BE2C (cell line): ENCODE measurements around the gene C16orf86.

Experiments used
- DNase-seq: peaks from one replicate; pipeline ENCODE4 v3.0.0-alpha.2; 2020
- H3K27me3 ChIP-seq: fragments of 250-450 bp; sonication (Bioruptor Pico); 2 replicates; pipeline ENCODE4 v1.5.1; 2020; ENCODE audit warnings: mild to moderate bottlenecking
- H3K36me3 ChIP-seq: fragments of 250-450 bp; sonication (Bioruptor Pico); 2 replicates; pipeline ENCODE4 v1.5.1; 2020; ENCODE audit warnings: mild to moderate bottlenecking
- H3K4me1 ChIP-seq: fragments of 250-450 bp; sonication (Bioruptor Pico); 2 replicates; pipeline ENCODE4 v1.5.1; 2020
- H3K4me3 ChIP-seq: 2 replicates; pipeline ENCODE4 v1.5.1; 2011; ENCODE audit warnings: low read depth, low read length
- H3K9me3 ChIP-seq: fragments of 250-450 bp; sonication (Bioruptor Pico); 2 replicates; pipeline ENCODE4 v1.5.1; 2020
- CTCF ChIP-seq: IDR thresholded peaks from 2 replicates; pipeline ENCODE4 v1.5.1; 2012; ENCODE audit warnings: mild to moderate bottlenecking, low read depth, low read length

Gene C16orf86

GRCh38 chr16:67673712-67674580 is 7.3 kb downstream of the C16orf86 start:
- Histone ChIP-seq H3K9me3 (no peaks in the 10 kb centered on the region), H3K4me3 (no peak overlapping the region), H3K27me3 (no peaks in the 10 kb centered on the region), H3K4me1 (peaks cover 11% of the 10 kb centered on the region), H3K36me3 (no peaks in the 10 kb centered on the region)
- DNase-seq: peak; percentile 46
- TF ChIP-seq CTCF: no peak

- no peak for DNase-seq
- H3K4me3 ChIP-seq: no peak overlapping the region
- H3K4me1 ChIP-seq: peaks cover 11% of the 10 kb centered on the region
- H3K36me3 ChIP-seq: no peaks in the 10 kb centered on the region
- TF ChIP-seq CTCF: no peak
- no peaks in the 10 kb centered on the region for H3K27me3 ChIP-seq
- no peaks in the 10 kb centered on the region for H3K9me3 ChIP-seq
Measured at GRCh38 chr16:67674851-67675578, 8.4 kb downstream of the C16orf86 start.

GRCh38 chr16:67675579-67675935 is 8.9 kb downstream of the C16orf86 start:
- no peak for TF ChIP-seq CTCF
- Histone ChIP-seq H3K4me1 (peaks cover 11% of the 10 kb centered on the region), H3K9me3 (no peaks in the 10 kb centered on the region), H3K4me3 (no peak overlapping the region), H3K36me3 (no peaks in the 10 kb centered on the region), H3K27me3 (no peaks in the 10 kb centered on the region)
- DNase-seq: no peak

- no peak for DNase-seq
- Histone ChIP-seq H3K36me3 (no peaks in the 10 kb centered on the region), H3K27me3 (no peaks in the 10 kb centered on the region), H3K4me1 (peaks cover 11% of the 10 kb centered on the region), H3K4me3 (no peak overlapping the region), H3K9me3 (no peaks in the 10 kb centered on the region)
- TF ChIP-seq CTCF: no peak
Measured at GRCh38 chr16:67675999-67676398, 9.4 kb downstream of the C16orf86 start.

GRCh38 chr16:67676516-67676915 is 9.9 kb downstream of the C16orf86 start:
- no peak for TF ChIP-seq CTCF
- Histone ChIP-seq H3K9me3 (no peaks in the 10 kb centered on the region), H3K4me3 (no peak overlapping the region), H3K36me3 (no peaks in the 10 kb centered on the region), H3K4me1 (peaks cover 11% of the 10 kb centered on the region), H3K27me3 (no peaks in the 10 kb centered on the region)
- no peak for DNase-seq

GRCh38 chr16:67676939-67677338 is 10.3 kb downstream of the C16orf86 start:
- H3K4me1 ChIP-seq: peaks cover 11% of the 10 kb centered on the region

More at GRCh38 chr16:67676939-67677338, 10.3 kb downstream of the C16orf86 start:
- TF ChIP-seq CTCF: no peak
- Histone ChIP-seq H3K4me3 (no peak overlapping the region), H3K9me3 (no peaks in the 10 kb centered on the region), H3K36me3 (no peaks in the 10 kb centered on the region), H3K27me3 (no peaks in the 10 kb centered on the region)
- no peak for DNase-seq
